Keratinocyte (primary cell): ENCODE results near the gene NFIC. TPM values are rescaled to one million over a fixed set of nuclear protein-coding genes. Genes with fewer than 3 reads are reported as not detected.

Source experiments
- DNase-seq: peaks from one replicate; pipeline ENCODE4 v3.0.0-alpha.2; 2011; ENCODE audit warnings: low read depth, missing footprints, low spot score
- FAIRE-seq: peaks from 2 replicates; lab custom pipeline; 2011; peaks lifted over from hg19 to GRCh38; lab: Jason Lieb, UNC
- H2AFZ ChIP-seq: 2 replicates; pipeline ENCODE4 v1.6.0; 2012; ENCODE audit warnings: low read length, control low read depth, inconsistent platforms; ENCODE audit not compliant: control insufficient read depth
- H3K27ac ChIP-seq: 2 replicates; pipeline ENCODE4 v1.5.1; 2011; ENCODE audit warnings: low read length; ENCODE audit not compliant: control insufficient read depth, insufficient read depth
- H3K27me3 ChIP-seq: 3 replicates; pipeline ENCODE4 v1.6.0; 2011; ENCODE audit warnings: low read length; ENCODE audit not compliant: control insufficient read depth, insufficient read depth; ENCODE audit errors: extremely low read depth
- H3K36me3 ChIP-seq, 2 experiments: 2 replicates in 1 of 2; 3 replicates in 1 of 2; pipeline ENCODE4 v1.5.1; 2011; ENCODE audit warnings: low read length in 2 of 2, mild to moderate bottlenecking in 1 of 2; ENCODE audit not compliant: control insufficient read depth in 2 of 2, insufficient read depth in 2 of 2; ENCODE audit errors: extremely low read depth in 1 of 2
- H3K4me1 ChIP-seq: 3 replicates; pipeline ENCODE4 v1.5.1; 2011; ENCODE audit warnings: low read length; ENCODE audit not compliant: control insufficient read depth, insufficient read depth; ENCODE audit errors: extremely low read depth
- H3K4me2 ChIP-seq: 3 replicates; pipeline ENCODE4 v1.6.0; 2011; ENCODE audit warnings: low read depth, low read length; ENCODE audit not compliant: control insufficient read depth, insufficient read depth; ENCODE audit errors: extremely low read depth
- H3K4me3 ChIP-seq, 3 experiments: fragments of 200-600 bp in 1 of 3; sonication (generic) in 1 of 3; 2 replicates in 2 of 3; 3 replicates in 1 of 3; pipeline ENCODE4 v1.5.1; 2011 to 2016; ENCODE audit warnings: low read length in 3 of 3, mild to moderate bottlenecking in 3 of 3, control low read depth in 2 of 3, inconsistent platforms in 1 of 3, low read depth in 1 of 3, mixed read lengths in 1 of 3, mixed run types in 1 of 3, moderate library complexity in 1 of 3; ENCODE audit not compliant: control insufficient read depth in 2 of 3, insufficient read depth in 2 of 3; ENCODE audit errors: extremely low read depth in 1 of 3
- H3K79me2 ChIP-seq: 2 replicates; pipeline ENCODE4 v1.6.0; 2012; ENCODE audit warnings: low read length; ENCODE audit not compliant: control insufficient read depth, insufficient read depth
- H3K9ac ChIP-seq: 3 replicates; pipeline ENCODE4 v1.6.0; 2011; ENCODE audit warnings: low read length; ENCODE audit not compliant: control insufficient read depth, insufficient read depth; ENCODE audit errors: extremely low read depth
- H3K9me1 ChIP-seq: 3 replicates; pipeline ENCODE4 v1.6.0; 2011; ENCODE audit warnings: low read length; ENCODE audit not compliant: control insufficient read depth, insufficient read depth; ENCODE audit errors: extremely low read depth
- H3K9me3 ChIP-seq: 2 replicates; pipeline ENCODE4 v1.5.1; 2012; ENCODE audit warnings: low read depth, low read length; ENCODE audit not compliant: control insufficient read depth
- H4K20me1 ChIP-seq: 3 replicates; pipeline ENCODE4 v1.6.0; 2011; ENCODE audit warnings: low read length; ENCODE audit not compliant: control insufficient read depth, insufficient read depth; ENCODE audit errors: extremely low read depth
- EZH2 ChIP-seq: IDR thresholded peaks from one replicate; pipeline ENCODE4 v1.6.1; 2012; ENCODE audit warnings: inconsistent platforms, mild to moderate bottlenecking, low read length, moderate library complexity
- dilution Hi-C: fragments of 300-500 bp; cut with MboI; formaldehyde crosslinking; loops from one replicate; pipeline ENCODE4 v1.7.0; 2020; ENCODE audit warnings: low sequenced_read_pairs; ENCODE audit not compliant: extremely low pct_ligation_motif_present
- polyA plus RNA-seq, 5 experiments: library from polyadenylated mRNA; depleted of rRNA in 3 of 5; stranded (reverse) in 3 of 5; stranded (forward) in 1 of 5; unstranded in 1 of 5; fragments of >200 nt; gene quantifications; 1 replicate in 1 of 5; 2 replicates in 3 of 5; 3 replicates in 1 of 5; pipeline versions ENCODE4 v1.2.1 to v1.2.3, GENCODE V29; 2011 to 2012; ENCODE audit warnings: missing spikeins in 2 of 5, low read depth in 1 of 5, low replicate concordance in 1 of 5
- TF ChIP-seq, protein P1 (sequence below), 3 experiments: IDR thresholded peaks in 1 of 3; conservative IDR thresholded peaks in 1 of 3; optimal IDR thresholded peaks in 1 of 3; 2 replicates in 2 of 3; 3 replicates in 1 of 3; pipeline versions ENCODE3 to v1.5.1; 2011; ENCODE audit warnings: low read length in 3 of 3, mild to moderate bottlenecking in 3 of 3, moderate library complexity in 2 of 3, control low read depth in 1 of 3, inconsistent platforms in 1 of 3; ENCODE audit not compliant: insufficient read depth in 2 of 3; ENCODE audit errors: extremely low read depth in 1 of 3

The NFIC gene
- polyA plus RNA-seq, 1 donor (not counting 4 experiments of a cell fraction or from before 2014, with no cell fraction given), result 2.4 TPM

DNA sequence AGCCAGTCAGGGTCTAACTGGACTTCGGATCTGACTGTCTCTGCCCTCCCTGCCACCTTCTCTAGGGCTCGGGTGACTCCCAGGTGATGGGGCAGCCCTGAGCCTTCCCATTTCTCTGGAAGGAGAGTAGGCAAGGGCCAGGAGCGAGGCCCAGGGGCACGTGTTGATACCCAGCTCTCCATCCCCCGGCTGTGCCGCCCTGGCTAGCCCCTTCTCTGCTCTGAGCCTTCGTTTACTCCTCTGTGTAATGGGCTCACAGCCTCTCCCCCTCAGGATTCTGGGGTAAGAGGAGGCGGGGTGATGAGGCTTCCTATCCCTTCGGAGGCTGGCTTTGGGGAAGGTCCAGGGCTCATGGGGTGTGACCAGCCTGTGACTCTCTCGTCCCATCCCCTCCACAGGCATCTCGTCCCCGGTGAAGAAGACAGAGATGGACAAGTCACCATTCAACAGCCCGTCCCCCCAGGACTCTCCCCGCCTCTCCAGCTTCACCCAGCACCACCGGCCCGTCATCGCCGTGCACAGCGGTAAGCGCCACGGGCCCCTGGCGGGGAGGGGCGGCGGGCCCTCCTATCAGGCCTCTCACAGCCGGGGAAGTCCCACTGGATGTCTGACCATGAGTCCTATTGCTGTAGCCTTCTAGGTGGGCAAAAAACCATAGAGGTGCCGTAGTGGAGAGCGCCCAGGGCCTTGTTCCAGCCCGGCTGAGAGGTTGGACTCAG lies 82.4 kb downstream of the NFIC start:
- no peak overlapping the region for H2AFZ ChIP-seq
- DNase-seq (no peak), FAIRE-seq (no peak)
- no peak overlapping the region for H3K4me2 ChIP-seq
- H3K9me3 ChIP-seq, result no peaks in the 10 kb centered on the region
- peaks cover 9% of the 10 kb centered on the region for H3K4me1 ChIP-seq
- H3K9me1 ChIP-seq, result no peaks in the 10 kb centered on the region
- peaks cover 21 to 43% of the 10 kb centered on the region in 2 experiments for H3K36me3 ChIP-seq
- no peaks in the 10 kb centered on the region for H3K27me3 ChIP-seq
- no peak overlapping the region for H3K27ac ChIP-seq
- no peak overlapping the region for H3K9ac ChIP-seq
- peaks cover 10% of the 10 kb centered on the region for H4K20me1 ChIP-seq
- dilution Hi-C loops, result no loop called here
- peaks cover 18% of the 10 kb centered on the region for H3K79me2 ChIP-seq
- no peak overlapping the region for H3K4me3 ChIP-seq
- TF ChIP-seq EZH2, result no peak
- TF ChIP-seq, protein P1, sequence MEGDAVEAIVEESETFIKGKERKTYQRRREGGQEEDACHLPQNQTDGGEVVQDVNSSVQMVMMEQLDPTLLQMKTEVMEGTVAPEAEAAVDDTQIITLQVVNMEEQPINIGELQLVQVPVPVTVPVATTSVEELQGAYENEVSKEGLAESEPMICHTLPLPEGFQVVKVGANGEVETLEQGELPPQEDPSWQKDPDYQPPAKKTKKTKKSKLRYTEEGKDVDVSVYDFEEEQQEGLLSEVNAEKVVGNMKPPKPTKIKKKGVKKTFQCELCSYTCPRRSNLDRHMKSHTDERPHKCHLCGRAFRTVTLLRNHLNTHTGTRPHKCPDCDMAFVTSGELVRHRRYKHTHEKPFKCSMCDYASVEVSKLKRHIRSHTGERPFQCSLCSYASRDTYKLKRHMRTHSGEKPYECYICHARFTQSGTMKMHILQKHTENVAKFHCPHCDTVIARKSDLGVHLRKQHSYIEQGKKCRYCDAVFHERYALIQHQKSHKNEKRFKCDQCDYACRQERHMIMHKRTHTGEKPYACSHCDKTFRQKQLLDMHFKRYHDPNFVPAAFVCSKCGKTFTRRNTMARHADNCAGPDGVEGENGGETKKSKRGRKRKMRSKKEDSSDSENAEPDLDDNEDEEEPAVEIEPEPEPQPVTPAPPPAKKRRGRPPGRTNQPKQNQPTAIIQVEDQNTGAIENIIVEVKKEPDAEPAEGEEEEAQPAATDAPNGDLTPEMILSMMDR (optimal IDR thresholded peaks at IDR 0.05 in 1 of 3, IDR thresholded peaks at IDR 0.05 in 1 of 3, conservative IDR thresholded peaks at IDR 0.05 in 1 of 3; ENCODE audit: extremely low read depth in 1 of 3, insufficient read depth in 2 of 3, low read length in 3 of 3), result no peak

DNA sequence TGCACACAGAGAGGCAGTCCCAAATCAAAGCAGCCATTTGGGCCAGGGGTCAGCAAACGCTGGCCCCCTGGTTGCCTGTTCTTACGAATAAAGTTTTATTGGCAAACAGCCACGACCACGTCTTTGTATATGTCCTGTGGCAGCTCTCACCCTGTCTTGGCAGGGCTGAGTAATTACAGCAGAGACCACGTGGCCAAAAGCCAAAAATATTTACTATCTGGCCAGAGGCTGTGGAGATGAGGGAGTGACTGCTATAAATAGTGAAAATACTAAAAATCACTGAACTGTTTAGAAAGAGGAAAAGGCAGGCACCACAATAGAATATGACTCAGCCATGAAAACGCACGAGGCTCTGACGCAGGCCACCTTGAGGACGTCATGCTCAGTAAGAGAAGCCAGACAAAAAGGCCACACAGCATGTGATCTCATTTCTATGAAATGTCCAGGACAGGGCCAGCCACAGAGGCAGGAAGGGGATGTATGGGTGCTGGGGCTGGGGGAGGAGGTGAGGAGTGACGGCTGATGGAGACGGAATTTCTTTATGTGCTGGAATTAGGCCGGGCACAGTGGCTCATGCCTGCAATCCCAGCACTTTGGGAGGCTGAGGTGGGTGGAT lies 84.5 kb downstream of the NFIC start:
- dilution Hi-C loops, result no loop called here
- FAIRE-seq, result peak; percentile 83

More for the DNA sequence above, 84.5 kb downstream of the NFIC start:
- H3K36me3 ChIP-seq, result peaks cover 22 to 34% of the 10 kb centered on the region in 2 experiments
- H3K27ac ChIP-seq, result peak overlapping the region; percentile 77
- H3K4me3 ChIP-seq, result no peak overlapping the region
- H2AFZ ChIP-seq, result no peak overlapping the region
- peak; percentile 83 for DNase-seq
- no peaks in the 10 kb centered on the region for H3K9me3 ChIP-seq
- H3K79me2 ChIP-seq, result peaks cover 5% of the 10 kb centered on the region
- TF ChIP-seq, protein P1 (optimal IDR thresholded peaks at IDR 0.05 in 1 of 3, IDR thresholded peaks at IDR 0.05 in 1 of 3, conservative IDR thresholded peaks at IDR 0.05 in 1 of 3; ENCODE audit: extremely low read depth in 1 of 3, insufficient read depth in 2 of 3, low read length in 3 of 3), result no peak
- TF ChIP-seq EZH2, result no peak
- no peaks in the 10 kb centered on the region for H4K20me1 ChIP-seq
- peak overlapping the region; percentile 49 for H3K9ac ChIP-seq
- H3K4me1 ChIP-seq, result peaks cover 9% of the 10 kb centered on the region
- H3K9me1 ChIP-seq, result no peaks in the 10 kb centered on the region
- no peak overlapping the region for H3K4me2 ChIP-seq
- no peaks in the 10 kb centered on the region for H3K27me3 ChIP-seq
